Choroid plexus epithelial cell (primary cell): ENCODE measurements around the gene ELF5.

Experiments used
- DNase-seq: peaks from one replicate; pipeline ENCODE4 v3.0.0-alpha.2; 2010; ENCODE audit warnings: low read depth
- H3K4me3 ChIP-seq: 2 replicates; pipeline ENCODE4 v1.5.1; 2011; ENCODE audit warnings: low read depth, mild to moderate bottlenecking, control low read depth, low read length, moderate library complexity
- TF ChIP-seq, protein P1 (sequence below): conservative IDR thresholded peaks from 2 replicates; pipeline ENCODE4 v1.5.1; 2011; ENCODE audit warnings: low read depth, mild to moderate bottlenecking, control low read depth, inconsistent platforms, low read length, moderate library complexity

ELF5 gene

DNA sequence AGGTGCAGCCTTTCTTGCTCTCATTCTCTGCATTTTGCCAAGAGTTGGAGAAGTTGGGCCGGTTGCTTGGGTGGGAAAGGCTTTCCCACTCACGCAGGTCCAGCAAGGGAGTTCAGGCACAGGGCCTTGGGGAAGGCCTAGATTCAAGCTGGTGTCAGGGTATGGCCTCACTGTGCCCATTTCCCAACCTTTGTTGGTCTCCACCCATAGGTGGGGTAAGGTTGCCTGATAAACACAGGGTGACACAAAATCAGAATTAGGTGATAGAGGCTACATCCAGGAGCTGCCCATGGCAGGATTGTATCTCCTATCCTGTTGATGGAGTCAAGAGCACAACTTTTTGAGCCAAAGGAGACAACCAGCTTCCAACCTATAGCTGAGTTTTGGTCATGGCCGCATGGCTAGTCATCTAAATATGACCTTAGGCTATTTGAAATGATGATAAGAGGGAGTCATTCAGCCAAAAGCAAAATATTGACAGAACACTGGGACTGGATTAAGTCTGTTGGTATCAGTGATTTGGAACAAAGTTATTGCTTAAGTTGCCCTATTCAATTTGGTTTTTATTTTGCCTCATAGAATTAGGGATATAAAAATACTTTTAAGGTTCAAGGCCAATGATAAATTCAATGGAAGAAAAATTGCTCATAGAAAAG, 54.0 kb downstream of the ELF5 start:
- TF ChIP-seq, protein P1, sequence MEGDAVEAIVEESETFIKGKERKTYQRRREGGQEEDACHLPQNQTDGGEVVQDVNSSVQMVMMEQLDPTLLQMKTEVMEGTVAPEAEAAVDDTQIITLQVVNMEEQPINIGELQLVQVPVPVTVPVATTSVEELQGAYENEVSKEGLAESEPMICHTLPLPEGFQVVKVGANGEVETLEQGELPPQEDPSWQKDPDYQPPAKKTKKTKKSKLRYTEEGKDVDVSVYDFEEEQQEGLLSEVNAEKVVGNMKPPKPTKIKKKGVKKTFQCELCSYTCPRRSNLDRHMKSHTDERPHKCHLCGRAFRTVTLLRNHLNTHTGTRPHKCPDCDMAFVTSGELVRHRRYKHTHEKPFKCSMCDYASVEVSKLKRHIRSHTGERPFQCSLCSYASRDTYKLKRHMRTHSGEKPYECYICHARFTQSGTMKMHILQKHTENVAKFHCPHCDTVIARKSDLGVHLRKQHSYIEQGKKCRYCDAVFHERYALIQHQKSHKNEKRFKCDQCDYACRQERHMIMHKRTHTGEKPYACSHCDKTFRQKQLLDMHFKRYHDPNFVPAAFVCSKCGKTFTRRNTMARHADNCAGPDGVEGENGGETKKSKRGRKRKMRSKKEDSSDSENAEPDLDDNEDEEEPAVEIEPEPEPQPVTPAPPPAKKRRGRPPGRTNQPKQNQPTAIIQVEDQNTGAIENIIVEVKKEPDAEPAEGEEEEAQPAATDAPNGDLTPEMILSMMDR = no peak

DNA sequence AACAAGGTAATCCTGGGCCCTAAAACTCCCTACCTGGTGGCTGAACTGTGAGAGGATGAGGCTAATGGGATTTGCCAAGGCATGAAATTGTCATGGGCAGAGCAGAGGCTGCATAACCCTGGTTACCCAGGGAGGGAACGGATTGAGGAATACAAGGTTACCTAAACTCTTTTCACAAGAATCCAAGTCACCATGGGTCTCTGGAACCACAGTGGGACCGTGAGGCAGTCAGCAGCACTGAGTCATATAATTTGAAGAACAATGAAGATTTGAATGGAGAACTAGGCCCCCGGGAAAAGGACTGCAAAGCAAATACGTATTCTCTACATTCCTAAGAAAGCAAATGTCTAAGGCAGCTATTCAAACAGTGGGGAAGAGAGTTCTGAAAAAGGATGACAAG, 55.1 kb downstream of the ELF5 start:
- TF ChIP-seq, protein P1 = no peak
- no peak for DNase-seq
- no peak overlapping the region for H3K4me3 ChIP-seq

More for the DNA sequence above, 54.0 kb downstream of the ELF5 start:
- no peak for DNase-seq
- no peak overlapping the region for H3K4me3 ChIP-seq

DNA sequence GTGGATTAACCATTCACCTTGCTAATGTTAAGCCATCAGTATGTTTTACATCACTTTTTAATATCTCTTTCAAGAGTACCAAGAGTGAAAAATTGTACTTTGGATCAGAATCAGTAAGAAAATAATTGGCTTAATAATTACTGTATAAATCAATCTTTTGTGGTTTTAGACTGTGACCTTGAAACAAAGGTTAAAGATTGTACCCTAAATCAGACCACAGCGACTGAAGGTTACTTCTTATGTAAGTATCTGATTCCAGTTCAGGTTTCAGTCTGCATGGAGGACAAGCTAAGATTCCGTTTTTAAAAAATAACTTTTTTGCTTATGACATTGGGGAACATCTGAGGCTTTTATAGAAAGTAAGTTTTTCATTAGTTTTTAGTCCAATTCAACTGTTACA, 56.0 kb downstream of the ELF5 start:
- TF ChIP-seq, protein P1 = no peak
- no peak overlapping the region for H3K4me3 ChIP-seq
- DNase-seq = no peak

DNA sequence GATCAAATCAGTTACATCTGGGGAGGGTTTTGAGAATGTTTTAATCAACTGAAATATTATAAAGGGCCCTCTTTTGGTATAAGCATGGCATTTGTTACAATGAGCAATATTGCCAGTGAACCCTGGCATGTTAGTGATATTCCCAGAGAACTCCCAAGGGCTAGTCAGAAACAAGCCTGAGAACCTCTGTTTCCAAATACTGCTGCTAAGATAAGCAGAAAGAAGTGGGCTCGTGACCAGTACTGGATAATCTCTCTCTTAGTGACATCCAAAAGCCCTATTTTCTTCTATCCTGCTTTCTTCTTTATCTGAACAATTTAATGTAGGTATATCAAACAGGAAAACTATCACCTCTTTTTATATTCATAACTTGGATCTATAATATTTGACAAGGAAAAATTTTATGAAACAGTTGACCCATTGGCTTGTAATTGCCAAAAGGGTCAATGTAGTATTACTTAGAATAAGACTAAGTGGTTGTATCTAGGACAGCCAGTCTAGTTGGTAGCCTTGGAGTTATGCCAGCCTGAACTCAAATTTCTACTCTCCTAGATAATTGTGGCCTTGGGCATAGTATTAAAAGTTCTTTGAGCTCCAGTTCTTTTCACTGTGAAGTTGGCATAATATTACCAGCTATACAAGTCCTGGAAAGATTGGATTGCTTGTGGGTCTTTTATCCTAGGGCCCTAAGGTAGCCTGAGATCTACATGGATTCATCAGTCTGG, 59.1 kb downstream of the ELF5 start:
- TF ChIP-seq, protein P1 = no peak
- H3K4me3 ChIP-seq = no peak overlapping the region
- DNase-seq = no peak

DNA sequence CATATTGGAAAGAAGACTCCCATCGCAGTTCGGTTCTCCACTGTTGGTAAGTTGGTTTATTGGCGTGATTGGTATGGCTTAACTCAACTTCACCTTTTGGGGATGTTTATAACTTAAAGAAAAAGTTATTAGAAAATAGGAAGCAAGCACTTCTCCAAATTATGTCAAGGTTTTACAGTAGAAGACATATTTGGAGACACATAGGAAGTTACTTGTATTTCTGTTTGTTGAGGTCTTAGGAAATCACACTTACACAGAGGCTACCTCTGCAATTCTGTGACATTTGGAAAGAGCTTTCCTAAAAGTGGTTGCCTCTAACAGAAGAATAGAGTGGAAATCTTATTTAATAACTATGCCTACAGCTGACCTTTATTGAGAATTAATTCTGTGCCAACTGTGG, 62.5 kb downstream of the ELF5 start:
- DNase-seq = no peak
- TF ChIP-seq, protein P1 = no peak
- no peak overlapping the region for H3K4me3 ChIP-seq

DNA sequence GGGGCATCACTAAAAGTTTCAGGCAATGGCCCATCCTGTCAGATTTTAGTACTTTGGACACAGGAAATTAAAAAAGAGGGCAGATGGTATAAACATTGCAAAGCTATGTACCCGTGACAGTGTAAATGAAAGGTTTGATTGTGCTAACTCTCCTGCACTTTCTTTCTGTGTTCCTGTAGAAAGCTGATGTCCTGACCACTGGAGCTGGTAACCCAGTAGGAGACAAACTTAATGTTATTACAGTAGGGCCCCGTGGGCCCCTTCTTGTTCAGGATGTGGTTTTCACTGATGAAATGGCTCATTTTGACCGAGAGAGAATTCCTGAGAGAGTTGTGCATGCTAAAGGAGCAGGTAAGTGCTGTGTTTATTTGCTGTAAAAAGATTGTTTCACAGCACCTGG, 64.6 kb downstream of the ELF5 start:
- DNase-seq = peak; percentile 79
- TF ChIP-seq, protein P1 = no peak
- no peak overlapping the region for H3K4me3 ChIP-seq
